Measurements from ENCODE around the gene ST8SIA4.
"Not testable (repeated sequence)": the region's sequence is repeated elsewhere in the genome, so short reads cannot be mapped to it uniquely, and the experiment has no call there.

ST8SIA4 gene

DNA sequence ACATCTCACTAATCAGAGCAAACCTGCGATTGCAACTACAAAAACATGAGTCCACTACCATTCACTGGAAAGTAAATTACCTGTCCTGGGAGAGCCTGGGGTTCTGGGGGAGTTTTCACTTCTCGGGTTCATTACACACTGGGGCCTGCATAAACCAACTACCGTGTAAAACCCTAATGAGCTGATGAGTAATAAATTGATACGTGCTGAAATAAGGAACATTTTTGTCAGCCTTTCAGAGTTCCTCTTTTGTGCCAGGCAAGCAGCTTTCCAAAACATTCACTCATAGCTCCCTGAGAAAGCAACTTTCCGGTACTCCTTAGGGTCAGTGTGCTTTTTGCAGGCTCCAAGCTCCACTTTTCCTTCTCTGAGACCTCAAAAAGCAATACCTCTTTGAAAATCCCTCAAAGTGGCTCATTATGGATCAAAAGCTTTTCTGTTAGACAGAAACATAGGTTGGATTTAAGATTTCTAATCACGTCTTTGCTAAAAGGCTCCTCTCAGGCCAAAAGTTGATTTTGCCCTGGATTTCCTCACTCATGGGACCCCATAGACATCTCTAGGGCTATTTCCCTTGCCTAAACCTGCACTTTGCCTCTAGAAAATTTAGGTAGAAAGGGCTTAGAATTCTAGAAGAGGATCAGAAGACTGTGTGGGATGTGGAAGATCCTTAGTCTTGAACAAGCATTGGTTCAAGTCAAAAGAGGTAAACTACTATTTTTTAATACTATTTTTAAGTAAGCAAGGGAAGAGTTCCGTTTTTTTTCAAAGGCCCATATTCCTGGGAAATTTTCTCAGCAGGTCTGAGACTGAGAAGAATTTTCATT is 74.8 kb downstream of the ST8SIA4 start:
- DNase-seq: no peak

GRCh38 chr5:100827481-100827889 is 75.6 kb downstream of the ST8SIA4 start:
- no peak for DNase-seq

GRCh38 chr5:100826133-100826532 is 76.9 kb downstream of the ST8SIA4 start:
- DNase-seq: no peak

DNA sequence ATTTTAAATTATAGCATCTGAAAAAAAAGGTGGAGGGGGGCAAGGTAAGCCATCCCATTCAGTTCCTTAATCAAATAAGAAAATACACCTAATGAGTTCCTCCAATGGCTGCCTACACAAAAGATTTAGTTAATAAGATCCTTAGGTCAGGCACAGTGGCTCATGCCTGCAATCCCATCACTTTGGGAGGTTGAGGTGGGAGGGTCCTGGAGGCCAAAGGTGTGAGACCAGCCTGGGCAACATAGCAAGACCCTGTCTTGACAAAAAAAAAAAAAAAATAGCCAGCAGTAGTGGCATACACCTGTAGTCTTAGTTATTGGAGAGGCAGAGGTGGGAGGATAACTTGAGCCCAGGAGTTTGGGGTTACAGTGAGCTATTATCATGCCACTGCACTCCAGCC is 78.4 kb downstream of the ST8SIA4 start:
- no peak for DNase-seq

- DNase-seq: no peak
These were observed 79.3 kb downstream of the ST8SIA4 start for GRCh38 chr5:100823812-100824211.

DNA sequence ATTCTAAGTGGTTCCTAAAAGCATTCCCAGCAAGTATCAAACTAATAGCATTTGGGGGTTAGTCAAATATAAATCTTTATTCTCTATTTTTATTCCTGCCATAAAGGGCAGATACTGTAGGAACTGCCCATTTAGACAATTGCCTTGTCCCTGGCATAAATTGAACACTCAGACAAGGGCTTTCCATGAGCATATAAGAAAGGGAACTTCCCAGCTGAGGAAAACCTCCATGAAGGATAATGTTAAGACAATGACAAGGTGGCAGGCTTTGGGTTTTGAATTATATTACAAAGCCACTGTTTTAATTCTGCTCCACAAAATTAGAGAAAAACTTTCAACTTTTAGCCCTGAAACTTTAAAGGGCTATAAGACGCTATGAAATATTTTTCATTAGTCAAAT is 81.3 kb downstream of the ST8SIA4 start:
- no peak for DNase-seq

DNA sequence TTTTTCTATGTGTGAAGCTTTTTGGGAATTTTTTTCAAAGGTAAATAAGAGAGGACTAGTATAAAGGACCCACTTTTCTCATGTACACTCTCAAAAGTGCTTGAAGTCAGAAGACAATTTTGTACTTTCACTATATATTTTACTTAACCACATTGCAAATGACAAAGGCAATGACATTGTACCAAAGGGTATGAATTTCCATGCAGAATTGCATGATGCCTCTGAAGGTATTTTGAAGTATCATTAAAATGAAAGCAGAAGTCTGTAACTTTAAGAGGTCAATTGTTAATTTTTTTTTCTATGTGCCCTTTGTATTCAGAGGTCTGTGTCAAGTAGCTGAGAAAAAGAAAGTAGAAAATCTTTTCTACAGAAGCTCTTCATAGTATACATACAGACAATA is 84.7 kb downstream of the ST8SIA4 start:
- DNase-seq: no peak

GRCh38 chr5:100803397-100803796 is 99.7 kb downstream of the ST8SIA4 start:
- DNase-seq: no peak

DNA sequence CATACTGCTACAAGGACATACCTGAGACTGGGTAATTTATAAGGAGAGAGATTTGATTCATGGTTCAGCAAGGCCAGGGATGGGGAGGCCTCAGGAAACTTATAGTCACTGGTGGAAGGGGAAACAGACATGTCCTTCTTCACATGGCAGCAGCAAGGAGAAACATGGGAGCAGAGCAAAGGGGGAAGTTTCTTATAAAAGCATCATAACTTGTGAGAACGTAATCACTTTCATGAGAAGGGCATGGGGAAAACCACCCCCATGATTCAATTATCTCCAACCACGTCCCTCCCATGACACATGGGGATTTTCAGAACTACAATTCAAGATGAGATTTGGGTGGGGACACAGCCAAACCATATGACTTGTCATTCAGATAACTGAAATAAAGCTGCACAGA is 100.9 kb downstream of the ST8SIA4 start:
- DNase-seq: no peak

- DNase-seq: no peak
These were observed 102.5 kb downstream of the ST8SIA4 start for GRCh38 chr5:100800562-100800961.

DNA sequence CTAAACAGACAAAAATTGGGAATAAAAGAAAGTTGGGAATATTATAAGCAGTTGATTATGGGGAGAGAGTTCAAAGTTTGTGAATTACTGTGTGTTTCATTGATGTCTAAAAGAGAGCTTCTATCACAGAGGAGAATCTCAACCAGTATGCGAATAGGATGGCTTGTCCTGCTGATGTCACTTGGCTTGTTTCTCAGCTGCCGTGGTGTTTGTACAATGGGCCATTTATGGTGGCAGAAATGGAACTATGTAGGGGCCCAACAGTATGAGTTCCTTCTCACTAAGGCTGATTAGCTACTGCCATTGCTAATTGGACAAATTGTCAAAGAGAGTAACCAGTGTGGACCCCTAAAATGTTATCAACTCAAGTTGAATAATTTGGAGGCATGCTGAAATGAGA is 103.9 kb downstream of the ST8SIA4 start:
- DNase-seq: no peak

- DNase-seq: no peak
These were observed 105.2 kb downstream of the ST8SIA4 start for GRCh38 chr5:100797861-100798260.

DNA sequence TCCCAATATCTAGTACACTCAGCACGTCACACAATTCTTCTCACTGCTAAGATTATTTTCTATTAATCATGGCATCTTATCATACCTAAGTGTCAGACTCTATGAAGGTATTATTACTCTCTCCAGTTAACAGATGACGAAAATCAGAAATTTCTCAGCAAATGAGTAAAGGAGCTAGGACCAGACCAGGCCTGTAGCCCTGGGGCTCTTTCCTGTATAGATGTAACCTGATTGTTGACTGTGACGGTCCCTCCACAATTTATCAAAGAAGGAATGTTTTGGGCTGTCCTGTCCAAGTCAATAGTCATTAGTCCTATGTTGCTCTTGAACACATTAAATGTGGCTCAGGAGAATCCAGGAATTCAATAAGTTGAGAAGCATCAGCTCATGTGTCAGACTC is 106.2 kb downstream of the ST8SIA4 start:
- no peak for DNase-seq

GRCh38 chr5:100794844-100795243 is 108.2 kb downstream of the ST8SIA4 start:
- no peak for DNase-seq

GRCh38 chr5:100794218-100794617 is 108.9 kb downstream of the ST8SIA4 start:
- no peak for DNase-seq

GRCh38 chr5:100792781-100793180 is 110.3 kb downstream of the ST8SIA4 start:
- DNase-seq: no peak

DNA sequence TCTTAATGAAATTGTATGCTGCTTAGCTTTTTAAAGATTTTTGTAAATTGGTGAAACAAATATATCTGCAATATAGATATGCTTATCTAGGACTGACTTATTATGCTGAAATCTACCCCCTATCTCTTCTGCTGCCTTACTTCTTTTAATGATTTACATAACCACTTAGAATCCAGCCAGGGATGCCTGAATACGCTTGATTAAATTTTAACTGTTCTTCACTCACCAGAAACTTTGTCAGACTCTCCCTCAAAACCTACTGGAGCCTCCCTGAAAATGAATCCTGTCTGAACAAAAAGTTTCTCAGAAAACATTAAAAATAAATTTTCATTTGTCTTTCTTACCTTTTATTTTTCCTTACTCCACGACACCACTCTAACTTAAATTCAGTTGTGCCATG is 111.7 kb downstream of the ST8SIA4 start:
- DNase-seq: no peak

DNA sequence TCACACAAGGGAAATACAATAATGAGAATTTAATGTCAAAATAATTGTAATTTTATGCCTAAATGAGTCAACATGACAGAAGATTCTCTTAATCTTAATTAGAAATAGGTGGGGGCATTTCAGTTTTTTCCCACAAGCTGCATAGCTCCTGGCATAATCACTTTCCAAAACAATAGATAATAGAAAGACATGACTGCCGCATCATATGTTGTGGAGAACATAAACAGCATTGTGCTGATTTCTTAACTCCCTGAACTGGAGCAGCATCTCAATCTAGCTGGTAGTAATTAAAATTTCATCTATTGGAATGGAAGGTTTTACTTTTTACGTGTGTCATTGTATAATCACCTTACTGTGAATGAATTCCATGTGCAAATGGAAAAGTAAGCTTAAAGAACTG is 112.1 kb downstream of the ST8SIA4 start:
- no peak for DNase-seq

GRCh38 chr5:100790170-100790665 is 112.9 kb downstream of the ST8SIA4 start:
- no peak for DNase-seq

DNA sequence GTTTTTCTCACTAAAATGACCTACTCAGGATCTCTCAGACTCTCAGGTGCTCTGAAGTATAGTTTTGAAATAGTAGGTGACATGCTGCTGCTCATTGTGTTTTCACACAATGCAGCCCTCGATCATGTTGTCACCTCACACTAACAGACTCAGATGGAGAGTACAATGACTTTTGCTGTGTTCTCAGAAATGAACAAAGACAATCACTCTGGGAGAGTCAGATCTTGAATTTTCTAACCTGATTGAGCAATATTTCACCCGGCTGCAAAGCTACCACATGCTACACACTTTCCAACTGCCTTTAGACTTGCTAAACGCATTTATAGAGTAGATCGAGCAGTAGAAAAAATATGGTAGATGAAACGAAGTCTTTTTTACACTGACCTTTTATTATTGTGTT is 113.4 kb downstream of the ST8SIA4 start:
- DNase-seq: no peak

DNA sequence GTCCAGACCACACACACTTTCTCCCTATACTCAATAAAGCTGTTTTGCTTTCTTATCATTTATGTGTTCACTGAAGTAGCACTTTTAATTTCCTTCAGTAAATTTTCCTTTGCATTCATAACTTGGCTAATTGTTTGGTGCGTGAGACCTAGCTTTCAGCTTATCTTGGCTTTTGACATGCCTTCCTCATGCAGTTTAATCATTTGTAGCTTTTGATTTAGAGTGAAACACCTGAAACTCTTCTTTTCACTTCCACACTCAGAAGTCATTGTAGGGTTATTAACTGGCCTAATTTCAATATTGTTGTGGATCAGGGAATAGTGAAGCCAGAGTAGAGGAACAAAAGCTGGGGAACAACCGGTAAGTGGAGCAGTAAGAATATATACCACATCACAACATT is 114.7 kb downstream of the ST8SIA4 start:
- no peak for DNase-seq

- DNase-seq: no peak
These were observed 115.4 kb downstream of the ST8SIA4 start for GRCh38 chr5:100787648-100788047.

GRCh38 chr5:100785536-100785935 is 117.5 kb downstream of the ST8SIA4 start:
- not testable (repeated sequence) for DNase-seq

DNA sequence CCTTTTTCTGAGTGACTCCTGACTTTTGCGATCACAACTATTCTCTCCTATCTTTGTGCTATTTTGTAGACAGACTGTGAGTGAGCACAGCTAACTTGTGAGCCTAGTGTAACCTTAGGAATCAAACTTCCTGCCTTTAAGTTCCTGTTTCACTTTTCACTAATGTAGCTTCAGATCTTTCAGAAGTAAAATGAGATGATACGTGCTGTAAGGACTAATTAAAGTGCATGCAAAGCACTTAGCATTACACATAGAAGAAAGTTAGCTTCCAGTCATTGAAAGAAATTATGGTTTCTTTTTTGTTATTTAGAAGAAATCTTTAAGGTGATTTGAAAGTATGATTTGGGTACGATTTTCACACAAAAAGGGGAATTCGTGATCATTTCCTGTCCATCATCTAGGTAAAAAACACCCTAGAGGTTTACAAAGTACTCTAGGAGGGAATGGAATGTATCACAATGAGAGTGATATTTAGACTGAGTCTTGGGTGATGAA is 122.7 kb downstream of the ST8SIA4 start:
- DNase-seq: no peak
